Brain microvascular endothelial cell (primary cell): ENCODE measurements around the gene BSDC1.

Source experiments
- DNase-seq: peaks from one replicate; pipeline ENCODE4 v3.0.0-alpha.2; 2020
- H3K27ac ChIP-seq: fragments of 250-450 bp; sonication (Bioruptor Pico); 2 replicates; pipeline ENCODE4 v1.5.1; 2020; ENCODE audit warnings: mild to moderate bottlenecking, moderate library complexity
- H3K27me3 ChIP-seq: fragments of 250-450 bp; sonication (Bioruptor Pico); replicated peaks from 2 replicates; pipeline ENCODE4 v1.5.1; 2020; ENCODE audit warnings: mild to moderate bottlenecking
- H3K36me3 ChIP-seq: fragments of 250-450 bp; sonication (Bioruptor Pico); replicated peaks from 2 replicates; pipeline ENCODE4 v1.5.1; 2020; ENCODE audit warnings: mild to moderate bottlenecking
- H3K4me3 ChIP-seq: 2 replicates; pipeline ENCODE4 v1.5.1; 2011; ENCODE audit warnings: low read depth, mild to moderate bottlenecking, control low read depth, low read length, moderate library complexity
- in situ Hi-C: cut with HindIII; loops from 2 replicates; pipeline ENCODE4 v1.10.0; 2017; ENCODE audit warnings: low sequenced_read_pairs, low pct_ligation_motif_present
- TF ChIP-seq, protein P1 (sequence below): IDR thresholded peaks from 2 replicates; pipeline ENCODE4 v1.5.1; 2011; ENCODE audit warnings: low read depth, mild to moderate bottlenecking, moderate library complexity, low read length, control low read depth, inconsistent platforms; ENCODE audit errors: missing control alignments

BSDC1 gene

DNA sequence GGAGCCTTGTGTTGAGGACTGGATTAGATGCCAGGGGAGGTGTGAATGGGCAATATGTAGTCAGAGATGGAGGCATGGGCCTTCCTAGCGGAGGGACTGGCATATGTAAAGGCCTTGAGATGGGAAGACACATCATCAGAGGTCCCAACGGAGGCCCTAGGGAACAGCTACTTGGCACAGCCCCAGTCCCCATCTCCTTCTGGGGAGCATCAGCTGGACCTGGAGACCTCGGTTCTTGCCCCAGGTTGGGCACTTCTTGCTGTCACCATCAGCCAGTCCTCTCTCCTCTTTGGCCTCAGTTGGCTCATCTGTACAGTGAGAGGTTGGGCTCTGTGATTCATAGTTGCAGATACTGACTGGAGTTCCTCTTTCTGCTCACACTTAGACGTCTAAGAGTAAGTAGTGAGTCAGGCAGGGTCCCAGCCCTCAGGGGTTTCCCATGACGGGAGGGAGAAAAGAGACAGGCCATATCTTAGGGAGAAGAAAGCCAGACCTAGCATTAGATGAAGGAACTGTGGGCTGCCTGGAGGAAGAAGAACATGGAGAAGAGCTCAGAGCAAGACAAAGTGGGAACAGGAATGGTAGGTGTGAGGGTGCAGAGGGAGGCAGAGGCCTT lies 54.8 kb downstream of the BSDC1 start:
- in situ Hi-C loops = no loop called here
- Histone ChIP-seq H3K27me3 (no peaks in the 10 kb centered on the region), H3K36me3 (peaks cover 2% of the 10 kb centered on the region), H3K4me3 (no peak overlapping the region), H3K27ac (no peak overlapping the region)
- peak; percentile 78 for DNase-seq
- TF ChIP-seq, protein P1, sequence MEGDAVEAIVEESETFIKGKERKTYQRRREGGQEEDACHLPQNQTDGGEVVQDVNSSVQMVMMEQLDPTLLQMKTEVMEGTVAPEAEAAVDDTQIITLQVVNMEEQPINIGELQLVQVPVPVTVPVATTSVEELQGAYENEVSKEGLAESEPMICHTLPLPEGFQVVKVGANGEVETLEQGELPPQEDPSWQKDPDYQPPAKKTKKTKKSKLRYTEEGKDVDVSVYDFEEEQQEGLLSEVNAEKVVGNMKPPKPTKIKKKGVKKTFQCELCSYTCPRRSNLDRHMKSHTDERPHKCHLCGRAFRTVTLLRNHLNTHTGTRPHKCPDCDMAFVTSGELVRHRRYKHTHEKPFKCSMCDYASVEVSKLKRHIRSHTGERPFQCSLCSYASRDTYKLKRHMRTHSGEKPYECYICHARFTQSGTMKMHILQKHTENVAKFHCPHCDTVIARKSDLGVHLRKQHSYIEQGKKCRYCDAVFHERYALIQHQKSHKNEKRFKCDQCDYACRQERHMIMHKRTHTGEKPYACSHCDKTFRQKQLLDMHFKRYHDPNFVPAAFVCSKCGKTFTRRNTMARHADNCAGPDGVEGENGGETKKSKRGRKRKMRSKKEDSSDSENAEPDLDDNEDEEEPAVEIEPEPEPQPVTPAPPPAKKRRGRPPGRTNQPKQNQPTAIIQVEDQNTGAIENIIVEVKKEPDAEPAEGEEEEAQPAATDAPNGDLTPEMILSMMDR = no peak

DNA sequence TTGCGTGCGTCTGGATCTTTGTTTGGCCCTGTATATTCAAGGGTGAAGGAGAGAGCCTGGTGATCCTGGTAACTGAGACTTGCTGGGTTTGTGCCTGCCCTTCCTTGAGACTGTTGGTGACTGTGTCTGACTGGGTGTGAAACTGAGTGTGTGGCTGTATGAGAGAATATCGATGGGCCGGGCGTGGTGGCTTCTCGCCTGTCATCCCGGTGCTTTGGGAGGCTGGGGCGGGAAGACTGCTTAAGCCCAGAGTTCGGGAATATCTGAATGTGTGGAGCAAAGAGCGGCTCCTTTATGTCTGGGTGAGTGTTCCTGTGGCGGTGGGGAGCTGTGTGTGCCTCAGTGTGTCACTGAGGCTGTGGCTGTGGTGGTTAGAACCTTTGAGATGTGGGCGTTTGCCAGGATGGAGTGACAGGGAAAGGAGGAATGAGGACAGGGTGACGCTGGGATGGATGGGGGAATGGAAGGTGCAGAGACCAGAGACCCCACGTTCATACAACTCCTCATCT lies 55.5 kb downstream of the BSDC1 start:
- in situ Hi-C loops = no loop called here
- no peak for DNase-seq
- TF ChIP-seq, protein P1 = no peak
- H3K27me3 ChIP-seq = no peaks in the 10 kb centered on the region
- H3K4me3 ChIP-seq = no peak overlapping the region
- no peak overlapping the region for H3K27ac ChIP-seq
- H3K36me3 ChIP-seq = peaks cover 8% of the 10 kb centered on the region

- DNase-seq = no peak
- H3K36me3 ChIP-seq = peaks cover 14% of the 10 kb centered on the region
- TF ChIP-seq, protein P1 = no peak
- H3K27ac ChIP-seq = no peak overlapping the region
- no peak overlapping the region for H3K4me3 ChIP-seq
- in situ Hi-C loops = no loop called here
- H3K27me3 ChIP-seq = no peaks in the 10 kb centered on the region
These were observed 56.2 kb downstream of the BSDC1 start for GRCh38 chr1:32337855-32338636.

GRCh38 chr1:32336963-32337675 lies 57.1 kb downstream of the BSDC1 start:
- H3K36me3 ChIP-seq = peaks cover 22% of the 10 kb centered on the region
- TF ChIP-seq, protein P1 = no peak
- H3K4me3 ChIP-seq = no peak overlapping the region
- H3K27me3 ChIP-seq = no peaks in the 10 kb centered on the region
- in situ Hi-C loops = no loop called here
- no peak overlapping the region for H3K27ac ChIP-seq
- DNase-seq = no peak

DNA sequence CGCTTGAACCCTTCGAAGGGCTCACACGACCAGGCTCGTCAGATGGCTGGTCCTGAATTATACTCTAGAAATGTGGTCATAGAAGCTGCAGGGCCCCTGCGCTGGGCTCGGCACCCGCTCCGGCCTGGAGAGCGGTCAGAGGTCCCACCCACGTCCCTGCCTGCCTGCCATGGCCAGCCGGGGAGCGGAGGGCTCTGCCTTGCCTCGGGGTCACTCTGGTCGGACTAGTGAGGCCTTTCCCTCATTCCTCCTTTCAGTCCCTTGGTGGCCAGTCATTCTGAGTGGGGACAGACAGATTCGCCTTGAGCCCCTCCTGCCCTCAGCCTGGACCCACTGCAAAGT lies 57.7 kb downstream of the BSDC1 start:
- TF ChIP-seq, protein P1 = no peak
- DNase-seq = no peak
- in situ Hi-C loops = no loop called here
- Histone ChIP-seq H3K27me3 (no peaks in the 10 kb centered on the region), H3K36me3 (peaks cover 27% of the 10 kb centered on the region), H3K4me3 (peak overlapping the region; percentile 73), H3K27ac (no peak overlapping the region)
